GM13976 (cell line): ENCODE results near the gene LATS2.

Source experiments
- DNase-seq: peaks from one replicate; pipeline ENCODE4 v3.0.0; 2012; ENCODE audit warnings: low spot score
- CTCF ChIP-seq: IDR thresholded peaks from 2 replicates; pipeline ENCODE4 v1.5.1; 2012; ENCODE audit warnings: borderline replicate concordance, mild to moderate bottlenecking; ENCODE audit not compliant: insufficient read depth; ENCODE audit errors: extremely low read depth, missing control alignments, control extremely low read depth
- in situ Hi-C: fragments of 300-500 bp; cut with MboI; formaldehyde crosslinking; loops from one replicate; pipeline ENCODE4 v1.12.0; 2022; ENCODE audit warnings: low sequenced_read_pairs, mixed read lengths, inconsistent platforms; ENCODE audit not compliant: unreplicated experiment

Gene LATS2

GRCh38 chr13:20987599-20987998 lies 73.8 kb downstream of the LATS2 start:
- in situ Hi-C loops: no loop called here
- DNase-seq: no peak
- TF ChIP-seq CTCF: no peak

- no peak for DNase-seq
- in situ Hi-C loops: no loop called here
- no peak for TF ChIP-seq CTCF
Observed at GRCh38 chr13:20984879-20985278, 76.5 kb downstream of the LATS2 start.

- in situ Hi-C loops: no loop called here
- TF ChIP-seq CTCF: no peak
- no peak for DNase-seq
Observed at GRCh38 chr13:20983386-20983785, 78.0 kb downstream of the LATS2 start.

DNA sequence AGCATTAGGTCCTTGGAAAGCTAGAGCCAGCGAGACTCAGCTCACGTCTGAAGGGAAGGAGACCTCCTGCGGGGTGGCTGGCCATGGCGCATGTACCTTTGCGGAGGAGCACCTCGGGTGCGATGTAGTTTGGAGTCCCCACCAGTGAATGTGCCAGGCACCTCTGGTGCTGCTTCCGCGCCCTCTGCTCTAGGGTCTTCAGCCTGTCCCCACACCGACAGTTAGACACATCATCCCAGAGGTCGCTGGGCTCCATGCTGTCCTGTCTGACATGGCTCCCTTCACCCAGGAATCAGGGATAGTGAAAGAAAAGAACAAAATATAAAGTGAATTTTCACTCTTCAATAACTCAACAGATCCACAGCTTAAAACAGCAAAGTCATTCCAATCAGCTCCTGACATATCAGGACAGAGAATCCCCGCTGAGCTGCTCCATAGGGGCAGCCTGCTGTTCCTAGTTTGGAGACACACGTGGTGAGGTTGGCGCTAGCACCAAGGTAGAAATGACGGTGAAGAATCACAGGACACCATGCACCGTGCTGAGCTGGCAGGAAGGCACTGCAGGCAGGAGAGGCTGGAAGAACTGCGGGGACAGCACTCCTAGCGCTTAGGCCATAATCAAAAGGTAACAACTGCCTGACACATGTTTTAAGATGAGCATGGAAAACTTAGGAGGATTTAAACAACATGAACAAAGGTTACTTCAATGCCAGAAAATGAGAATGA lies 79.9 kb downstream of the LATS2 start:
- TF ChIP-seq CTCF: no peak
- in situ Hi-C loops: no loop called here
- no peak for DNase-seq

DNA sequence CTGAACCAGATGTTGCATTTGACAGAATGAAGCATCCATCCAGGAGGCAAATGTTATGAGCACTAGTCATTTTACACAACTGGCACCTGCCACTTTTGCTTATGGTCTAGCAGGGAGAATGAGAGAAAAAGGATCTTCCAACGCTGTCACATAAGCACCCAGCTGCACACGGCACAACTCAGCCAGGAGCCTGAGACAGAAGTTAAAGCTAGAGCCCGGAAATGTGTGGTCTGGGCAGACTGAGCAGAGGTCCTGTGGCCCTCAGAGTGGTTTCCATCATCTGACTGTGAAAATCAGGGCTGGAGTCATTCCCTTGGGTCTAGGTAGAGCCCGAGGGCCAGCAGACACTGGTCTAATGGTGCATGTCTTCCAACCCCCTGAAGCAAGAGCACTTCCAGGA lies 80.5 kb downstream of the LATS2 start:
- DNase-seq: no peak
- in situ Hi-C loops: no loop called here
- TF ChIP-seq CTCF: no peak

DNA sequence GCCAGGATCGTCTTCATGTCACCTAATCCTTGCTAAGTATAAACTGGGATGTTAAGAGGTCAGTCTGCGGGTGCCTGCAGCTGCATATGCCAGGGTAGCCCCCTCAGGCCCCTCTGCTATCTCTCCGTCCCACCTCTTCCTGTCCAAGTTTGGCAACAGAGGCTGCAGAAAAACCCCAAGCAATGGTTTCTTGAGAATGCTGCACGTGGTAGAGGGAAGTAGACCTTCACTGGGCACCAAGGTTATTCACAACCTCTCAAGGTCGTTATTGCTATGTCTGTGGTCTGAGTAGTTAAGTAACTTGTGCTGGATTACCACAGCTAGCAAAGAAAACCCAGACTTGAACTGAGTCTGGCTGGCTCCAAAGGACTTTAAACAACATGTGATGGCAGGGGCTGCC lies 81.0 kb downstream of the LATS2 start:
- DNase-seq: no peak
- TF ChIP-seq CTCF: no peak
- in situ Hi-C loops: no loop called here
